K562 treated with DMSO at 1 percent for 4 hours (cell line): ENCODE measurements around the gene FAM13C. TPM values are rescaled to one million over a fixed set of nuclear protein-coding genes. Genes with fewer than 3 reads are reported as not detected.

Experiments
- total RNA-seq: library from RNA; unstranded; fragments of 300-600 nt; gene quantifications from 2 replicates; pipeline ENCODE4 v1.2.3, GENCODE V29; 2022; ENCODE audit not compliant: insufficient read depth

The FAM13C gene
- total RNA-seq: not detected in 2 replicates

GRCh38 chr10:59362144-59362958 is at the start of gene FAM13C:
Gene FAM13C (minus strand): TSS chr10:59362549. CDS start chr10:59362460, 89 bp downstream.

Other genes starting within 250 kb of the FAM13C start
- not detected in 2 replicates for gene PHYHIPL, start 185.9 kb downstream of the FAM13C start, total RNA-seq